HL-60/S4 treated with retinoic acid at 250 ng/mL for 4 days and 3 days (cell line): Measurements from ENCODE around the gene GABRB1.

ENCODE experiments used
- in situ Hi-C: fragments of 300-500 bp; cut with MboI; formaldehyde crosslinking; loops from 2 replicates; pipeline ENCODE4 v1.7.0; 2022; ENCODE audit warnings: low sequenced_read_pairs

GABRB1 gene

GRCh38 chr4:47207555-47207954 lies 176.2 kb downstream of the GABRB1 start:
- in situ Hi-C loops: no loop called here

DNA sequence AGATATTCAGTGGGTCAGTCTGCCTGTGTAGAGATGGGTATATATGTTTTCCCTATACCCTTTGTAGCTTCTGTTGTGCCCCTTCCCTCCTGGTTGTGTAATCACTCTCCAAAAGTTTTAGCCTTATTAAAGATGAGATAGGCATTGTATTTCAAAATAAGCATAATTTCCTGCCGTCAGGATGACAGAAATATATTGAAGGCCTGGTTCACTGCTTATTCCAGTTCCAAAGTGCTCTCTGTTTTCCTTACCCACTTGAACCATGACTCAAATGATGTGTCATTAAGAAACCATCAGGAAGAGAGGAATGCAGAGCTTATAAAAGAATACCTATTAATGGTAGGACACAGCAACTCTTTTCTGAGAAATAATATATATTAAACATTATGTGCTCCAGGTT lies 178.5 kb downstream of the GABRB1 start:
- in situ Hi-C loops: no loop called here

DNA sequence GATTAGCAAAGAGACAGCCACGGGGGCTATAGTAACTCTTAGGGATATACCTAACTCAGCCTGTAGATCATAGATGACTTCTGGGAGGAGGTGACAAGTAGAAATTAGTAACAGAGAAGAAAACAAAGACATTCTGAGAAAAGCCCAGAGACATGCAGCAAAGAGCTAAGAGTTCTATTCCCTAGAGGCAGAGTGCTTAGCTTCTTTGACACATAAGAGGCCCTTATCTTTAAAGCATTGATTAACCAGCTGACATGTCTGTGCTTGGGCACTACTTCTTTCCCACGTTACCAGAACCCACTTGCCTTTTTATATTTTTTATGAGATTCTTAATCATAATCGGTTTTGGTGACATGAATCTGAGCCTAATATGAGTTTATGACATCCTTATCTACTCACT lies 179.5 kb downstream of the GABRB1 start:
- in situ Hi-C loops: no loop called here

GRCh38 chr4:47213106-47213505 lies 181.7 kb downstream of the GABRB1 start:
- in situ Hi-C loops: no loop called here

DNA sequence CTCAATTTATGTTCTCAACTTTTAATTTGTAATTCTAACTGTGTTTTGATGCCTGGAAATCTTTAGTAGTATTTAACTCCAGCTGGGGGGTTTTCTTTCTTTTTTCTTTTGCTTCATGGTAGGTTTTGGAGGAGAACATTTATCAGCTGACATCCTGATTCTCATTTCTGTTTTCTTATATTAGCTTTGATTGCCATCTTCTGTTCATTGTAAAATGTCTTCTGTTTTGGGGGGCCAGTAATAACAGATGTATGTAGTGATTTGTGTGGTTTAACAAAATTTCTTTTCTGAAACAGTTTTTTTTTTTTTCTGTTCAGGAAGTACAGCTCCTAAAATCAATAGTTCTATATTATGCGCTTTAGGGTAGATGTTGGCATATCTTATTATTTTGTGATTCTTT lies 182.2 kb downstream of the GABRB1 start:
- in situ Hi-C loops: no loop called here

GRCh38 chr4:47213971-47214370 lies 182.6 kb downstream of the GABRB1 start:
- in situ Hi-C loops: no loop called here

DNA sequence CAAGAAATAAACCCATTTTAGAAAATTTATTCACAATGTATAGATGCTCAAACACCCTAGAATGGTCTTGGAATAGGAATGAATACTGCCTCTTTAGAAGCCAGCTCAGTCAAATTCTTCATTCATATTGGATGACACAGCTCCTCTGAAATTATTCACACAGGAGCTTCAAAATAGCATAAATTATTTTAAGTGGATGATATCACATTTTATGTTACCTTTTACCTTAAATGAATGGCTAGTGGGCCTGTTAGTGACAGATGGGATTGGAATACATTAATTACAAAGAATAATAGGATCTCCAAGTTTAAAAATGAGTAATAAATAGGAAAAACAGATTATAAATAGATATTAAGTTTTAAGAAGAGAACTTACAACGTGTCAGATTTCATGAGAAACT lies 184.4 kb downstream of the GABRB1 start:
- in situ Hi-C loops: no loop called here

DNA sequence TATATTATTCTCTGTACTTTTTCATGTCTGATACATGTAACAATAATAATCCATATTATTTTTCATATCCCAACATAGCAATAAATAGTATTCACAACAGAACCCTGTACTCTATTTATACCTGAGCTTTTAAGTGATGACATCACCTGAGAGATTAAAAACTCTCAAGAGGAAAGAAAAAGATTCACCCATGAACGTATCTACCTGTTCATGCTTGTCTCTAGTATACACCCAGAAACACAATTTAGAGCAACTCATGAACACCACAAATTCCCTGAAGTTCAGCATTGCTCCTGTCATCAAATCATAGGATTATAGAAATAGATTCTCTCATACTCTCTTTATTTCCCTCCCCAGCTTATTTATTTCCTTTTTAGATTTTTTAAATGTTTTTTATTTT lies 185.9 kb downstream of the GABRB1 start:
- in situ Hi-C loops: no loop called here

GRCh38 chr4:47217884-47218283 lies 186.5 kb downstream of the GABRB1 start:
- in situ Hi-C loops: no loop called here

DNA sequence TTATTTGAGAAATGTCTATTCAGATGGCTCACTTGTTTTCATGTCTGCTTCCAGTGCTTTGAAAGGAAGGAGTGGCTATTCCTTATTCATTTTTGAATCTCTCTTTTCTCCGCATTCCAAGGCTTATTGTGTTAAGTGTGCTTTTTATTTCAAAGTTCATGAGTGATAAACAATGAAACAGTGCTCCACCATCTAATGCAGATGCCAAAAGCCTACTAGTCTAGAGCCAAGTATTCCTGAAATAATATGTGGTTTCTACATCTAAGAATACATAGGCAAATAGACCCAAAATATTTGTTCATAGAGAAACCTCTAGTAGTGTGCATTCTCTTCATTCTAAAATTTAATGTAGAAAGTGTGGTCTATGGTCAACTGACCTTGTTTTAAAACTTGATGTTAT lies 187.3 kb downstream of the GABRB1 start:
- in situ Hi-C loops: no loop called here

- in situ Hi-C loops: no loop called here
Measured at GRCh38 chr4:47219586-47219985, 188.2 kb downstream of the GABRB1 start.

DNA sequence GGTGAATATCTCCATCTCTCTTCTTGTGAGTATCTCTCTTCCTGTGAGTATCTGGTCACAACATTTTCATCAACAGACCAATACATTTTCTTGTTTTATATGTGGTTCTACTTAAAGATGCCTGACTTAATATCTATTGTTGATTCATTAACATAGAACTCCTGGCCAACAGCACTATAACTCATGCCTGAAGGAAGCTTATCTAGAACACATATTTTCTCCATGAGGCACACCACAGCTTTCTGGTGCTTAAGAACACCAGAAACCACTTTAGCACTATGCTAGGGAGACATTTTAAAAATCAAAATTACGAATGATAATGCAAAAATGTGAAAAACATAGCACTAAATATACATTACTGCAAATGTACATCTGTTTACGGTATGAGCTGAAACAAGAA lies 190.4 kb downstream of the GABRB1 start:
- in situ Hi-C loops: no loop called here

- in situ Hi-C loops: no loop called here
Measured at GRCh38 chr4:47222276-47222675, 190.9 kb downstream of the GABRB1 start.

GRCh38 chr4:47224361-47224760 lies 193.0 kb downstream of the GABRB1 start:
- in situ Hi-C loops: no loop called here

GRCh38 chr4:47235721-47236120 lies 204.4 kb downstream of the GABRB1 start:
- in situ Hi-C loops: no loop called here

DNA sequence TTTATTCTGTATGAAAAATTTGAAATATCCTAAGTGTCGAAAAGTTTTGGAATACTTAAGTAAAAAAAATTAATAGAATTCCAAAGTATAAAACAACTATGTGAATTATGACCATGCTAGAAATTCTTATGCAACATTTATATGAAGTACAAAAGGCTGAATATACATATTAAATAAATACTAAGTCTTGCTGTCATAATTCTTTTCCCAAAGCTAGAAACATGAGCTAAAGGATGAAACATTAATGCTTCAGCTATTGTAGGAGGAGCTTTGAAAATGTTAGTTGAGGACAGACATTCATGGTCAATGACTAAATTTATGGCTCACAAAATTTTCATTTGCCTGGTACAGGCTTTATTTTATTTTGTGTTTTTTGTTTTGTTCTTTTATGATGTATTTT lies 207.3 kb downstream of the GABRB1 start:
- in situ Hi-C loops: no loop called here

DNA sequence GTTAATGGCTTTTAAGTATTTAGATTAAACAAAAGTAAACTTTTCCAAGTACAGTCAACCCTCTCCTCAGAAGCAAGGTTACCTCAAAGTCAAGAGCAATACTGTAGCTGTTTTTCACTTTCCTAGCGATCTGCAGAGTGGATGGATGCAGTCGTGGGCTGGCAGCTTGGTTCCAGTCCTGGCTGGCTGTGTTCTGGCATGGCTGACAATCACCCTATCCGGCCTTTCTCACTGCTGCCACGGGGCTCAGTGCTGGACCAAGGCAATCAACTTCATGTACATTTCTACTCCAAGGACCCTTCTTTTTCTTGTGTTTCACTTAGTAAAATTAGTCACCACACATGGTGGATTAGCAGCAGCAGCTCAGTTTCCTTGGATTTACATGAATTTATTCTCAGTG lies 208.3 kb downstream of the GABRB1 start:
- in situ Hi-C loops: no loop called here

GRCh38 chr4:47251348-47252135 lies 220.2 kb downstream of the GABRB1 start:
- in situ Hi-C loops: no loop called here

- in situ Hi-C loops: no loop called here
Measured at GRCh38 chr4:47263721-47264120, 232.4 kb downstream of the GABRB1 start.

GRCh38 chr4:47270201-47270888 lies 239.0 kb downstream of the GABRB1 start:
- in situ Hi-C loops: no loop called here

GRCh38 chr4:47271291-47271690 lies 239.9 kb downstream of the GABRB1 start:
- in situ Hi-C loops: no loop called here

DNA sequence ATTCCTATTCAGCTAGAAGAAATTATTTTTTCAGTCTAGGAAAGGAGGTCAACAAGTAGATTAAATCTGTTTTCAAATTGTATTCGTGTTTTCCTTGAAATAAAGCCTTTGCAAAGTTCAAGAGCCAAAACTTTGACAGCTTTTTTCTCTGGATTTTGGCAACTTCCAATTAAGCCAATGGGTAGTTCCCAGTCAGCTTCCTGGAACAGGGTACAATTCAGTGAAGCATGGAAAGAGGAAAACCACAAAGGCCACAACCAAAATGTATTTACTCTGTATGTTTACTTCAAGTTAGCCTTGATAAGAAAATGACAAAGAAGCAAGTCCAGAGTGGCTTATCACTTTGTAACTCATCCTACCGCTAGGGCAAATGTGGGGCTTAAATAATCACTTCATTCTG lies 243.5 kb downstream of the GABRB1 start:
- in situ Hi-C loops: no loop called here

DNA sequence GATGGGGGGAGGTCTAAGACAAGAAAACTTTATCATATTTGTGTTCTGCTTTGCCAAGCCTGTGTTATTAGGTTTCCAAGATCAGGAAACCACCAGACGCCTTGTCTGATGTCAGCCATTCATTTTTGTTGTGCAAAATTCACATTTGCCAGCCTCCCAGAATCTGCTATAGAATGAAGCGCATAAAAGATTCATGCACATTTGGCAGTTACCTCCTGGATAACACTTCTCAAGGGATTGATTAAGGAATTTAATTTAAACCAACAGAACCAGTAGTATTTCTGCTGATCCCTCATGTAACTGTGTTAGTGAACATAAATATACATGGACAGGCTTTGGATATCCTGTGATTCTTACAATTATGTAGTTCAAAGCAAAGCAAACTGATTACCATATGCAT lies 244.2 kb downstream of the GABRB1 start:
- in situ Hi-C loops: no loop called here
